Measurements from ENCODE around the gene GAS2L2. TPM values are rescaled to one million over a fixed set of nuclear protein-coding genes. Genes with fewer than 3 reads are reported as not detected.

Gene GAS2L2
- total RNA-seq, 1 experiment from 2014 or later: not detected

DNA sequence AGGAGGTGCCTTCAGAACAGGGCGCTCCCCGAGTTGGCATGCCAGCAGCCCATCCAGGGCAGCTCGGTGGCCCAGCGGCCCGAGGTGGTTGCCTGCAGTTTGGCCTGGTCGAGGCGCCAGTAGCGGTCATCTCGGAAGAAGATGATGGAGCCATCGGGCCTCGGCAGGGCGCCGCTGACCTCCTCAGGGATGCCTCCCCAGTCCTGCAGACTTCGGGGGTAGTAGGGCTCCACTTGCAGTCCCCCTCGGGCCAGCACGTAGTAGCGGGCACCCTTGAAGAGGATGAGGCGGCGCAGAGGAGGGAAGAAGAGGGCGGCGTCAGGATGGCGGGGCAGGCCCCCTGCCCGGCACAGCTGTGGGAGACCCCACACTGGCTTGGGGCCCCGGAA lies 13.4 kb upstream of the GAS2L2 start:
- H3K9me3 ChIP-seq (ENCODE audit: insufficient read depth, low read depth): no peaks in the 10 kb centered on the region
- H2AFZ ChIP-seq: no peak overlapping the region
- no peak for TF ChIP-seq EZH2 (IDR thresholded peaks at IDR 0.05; ENCODE audit: low read depth)
- no peak overlapping the region for H3K27ac ChIP-seq
- no peaks in the 10 kb centered on the region for H4K20me1 ChIP-seq (ENCODE audit: insufficient read depth)
- intact Hi-C loops (cut with micrococcal nuclease; ENCODE audit: unreplicated experiment): no loop called here
- no peaks in the 10 kb centered on the region for H3K36me3 ChIP-seq (ENCODE audit: low read depth)
- no peaks in the 10 kb centered on the region for H3K79me2 ChIP-seq (ENCODE audit: low read depth)
- peaks cover 37% of the 10 kb centered on the region for H3K27me3 ChIP-seq (ENCODE audit: insufficient read depth, low read depth)
- 0 out of 2 replicates have a peak, but pooled peaks cover 3% of the 10 kb centered on the region for H3F3A ChIP-seq (ENCODE audit: insufficient read depth, low read depth)
- H3K4me2 ChIP-seq: no peak overlapping the region
- no peak for DNase-seq
- no peak overlapping the region for H3K4me3 ChIP-seq
- BruUV-seq (replicated peaks): no TSS peak
- no peaks in the 10 kb centered on the region for H3K4me1 ChIP-seq (replicated peaks; ENCODE audit: insufficient read depth)
- CTCF ChIA-PET: interaction anchor here (0.6 to 1.1 kb wide), 3 partner anchors 19 to 76 kb away, joined by 3 to 6 read pairs (median 3); partner anchors contain the start of gene TAF15
- no peaks in the 10 kb centered on the region for H3K9me2 ChIP-seq (ENCODE audit: insufficient read depth)
- POLR2A ChIA-PET (ENCODE audit: unreplicated experiment): interaction anchor here (1.3 kb wide), 1 partner anchor 43 kb away, joined by 5 read pairs; the partner anchor contains the start of gene TAF15

GRCh38 chr17:35765756-35766488 lies 12.9 kb upstream of the GAS2L2 start:
- H3K4me3 ChIP-seq: no peak overlapping the region
- CTCF ChIA-PET: no interaction called here
- H3K79me2 ChIP-seq (ENCODE audit: low read depth): no peaks in the 10 kb centered on the region
- H3K27me3 ChIP-seq (ENCODE audit: insufficient read depth, low read depth): peaks cover 38% of the 10 kb centered on the region
- no peak overlapping the region for H3K27ac ChIP-seq
- DNase-seq: no peak
- no peaks in the 10 kb centered on the region for H3K36me3 ChIP-seq (ENCODE audit: low read depth)
- POLR2A ChIA-PET (ENCODE audit: unreplicated experiment): interaction anchor here (1.3 kb wide), 1 partner anchor 43 kb away, joined by 5 read pairs; the partner anchor contains the start of gene TAF15
- H3K9me3 ChIP-seq (ENCODE audit: insufficient read depth, low read depth): no peaks in the 10 kb centered on the region
- no peaks in the 10 kb centered on the region for H4K20me1 ChIP-seq (ENCODE audit: insufficient read depth)
- 0 out of 2 replicates have a peak, but pooled peaks cover 3% of the 10 kb centered on the region for H3F3A ChIP-seq (ENCODE audit: insufficient read depth, low read depth)
- no peaks in the 10 kb centered on the region for H3K4me1 ChIP-seq (replicated peaks; ENCODE audit: insufficient read depth)
- no peak overlapping the region for H3K4me2 ChIP-seq
- TF ChIP-seq EZH2 (IDR thresholded peaks at IDR 0.05; ENCODE audit: low read depth) (no peak), CTCF (conservative IDR thresholded peaks at IDR 0.05) (no peak)
- H3K9me2 ChIP-seq (ENCODE audit: insufficient read depth): no peaks in the 10 kb centered on the region
- no peak overlapping the region for H2AFZ ChIP-seq
- BruUV-seq (replicated peaks): no TSS peak
- intact Hi-C loops (cut with micrococcal nuclease; ENCODE audit: unreplicated experiment): no loop called here

DNA sequence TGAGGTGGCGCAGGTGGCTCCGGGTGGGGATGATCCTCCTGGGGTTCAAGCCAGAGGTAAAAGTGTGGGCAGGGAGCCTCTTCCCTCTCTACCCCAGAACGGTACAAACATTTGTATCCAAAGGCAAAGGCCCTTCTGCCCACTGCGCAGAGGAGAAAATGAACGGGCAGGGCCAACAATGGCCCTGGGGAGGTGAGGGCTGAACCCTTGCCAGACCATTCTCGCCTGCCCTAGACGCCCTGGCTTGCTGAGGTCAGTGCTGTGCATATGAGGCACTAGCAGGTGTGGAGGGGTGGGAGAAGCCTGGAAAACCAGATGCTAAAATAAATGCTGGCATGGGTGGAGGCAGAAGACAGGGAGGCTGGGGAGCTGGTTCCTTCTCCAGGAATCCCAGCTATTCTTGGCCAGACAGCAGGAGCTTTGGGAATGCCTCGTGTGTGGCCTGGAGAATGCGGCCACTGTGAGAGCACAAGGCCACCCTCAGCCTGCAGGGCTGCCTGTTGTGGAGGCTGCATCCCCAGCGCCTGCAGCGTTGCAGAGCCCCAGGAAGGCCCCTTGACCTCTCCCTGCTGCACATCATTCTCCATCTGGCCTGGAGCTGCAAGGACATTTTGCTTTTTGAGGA lies 12.2 kb upstream of the GAS2L2 start:
- Histone ChIP-seq H3K4me3 (no peak overlapping the region), H2AFZ (no peak overlapping the region), H3K9me2 (ENCODE audit: insufficient read depth) (no peaks in the 10 kb centered on the region), H3K9me3 (ENCODE audit: insufficient read depth, low read depth) (no peaks in the 10 kb centered on the region), H3K36me3 (ENCODE audit: low read depth) (no peaks in the 10 kb centered on the region), H4K20me1 (ENCODE audit: insufficient read depth) (no peaks in the 10 kb centered on the region), H3K27ac (no peak overlapping the region), H3F3A (ENCODE audit: insufficient read depth, low read depth) (0 out of 2 replicates have a peak, but pooled peaks cover 3% of the 10 kb centered on the region), H3K79me2 (ENCODE audit: low read depth) (no peaks in the 10 kb centered on the region), H3K4me1 (replicated peaks; ENCODE audit: insufficient read depth) (no peaks in the 10 kb centered on the region), H3K27me3 (ENCODE audit: insufficient read depth, low read depth) (peaks cover 45% of the 10 kb centered on the region), H3K4me2 (no peak overlapping the region)
- no TSS peak for BruUV-seq (replicated peaks)
- ChIA-PET POLR2A (ENCODE audit: unreplicated experiment) (no interaction called here), CTCF (no interaction called here)
- no peak for DNase-seq
- no peak for TF ChIP-seq CTCF (conservative IDR thresholded peaks at IDR 0.05)
- no peak for TF ChIP-seq EZH2 (IDR thresholded peaks at IDR 0.05; ENCODE audit: low read depth)
- intact Hi-C loops (cut with micrococcal nuclease; ENCODE audit: unreplicated experiment): no loop called here

All from PC-9 (cell line).